GM18867 (cell line): ENCODE measurements around the gene JARID2.

ENCODE experiments used
- ATAC-seq: cut with Tn5 transposase; IDR thresholded peaks from one replicate; pipeline ENCODE4 v1.9.1; 2021; ENCODE audit warnings: mild to moderate bottlenecking, moderate library complexity; ENCODE audit not compliant: unreplicated experiment

Gene JARID2

GRCh38 chr6:15453186-15453585 lies 207.3 kb downstream of the JARID2 start:
- ATAC-seq, result no peak

GRCh38 chr6:15453622-15454021 lies 207.8 kb downstream of the JARID2 start:
- no peak for ATAC-seq

GRCh38 chr6:15456422-15456821 lies 210.6 kb downstream of the JARID2 start:
- no peak for ATAC-seq

- ATAC-seq, result no peak
Observed at GRCh38 chr6:15457121-15457650, 211.3 kb downstream of the JARID2 start.

GRCh38 chr6:15458021-15458459 lies 212.2 kb downstream of the JARID2 start:
- ATAC-seq, result no peak

GRCh38 chr6:15460110-15460727 lies 214.3 kb downstream of the JARID2 start:
- no peak for ATAC-seq

GRCh38 chr6:15461127-15461944 lies 215.5 kb downstream of the JARID2 start:
- ATAC-seq, result no peak

- ATAC-seq, result no peak
Observed at GRCh38 chr6:15462256-15462655, 216.4 kb downstream of the JARID2 start.

- no peak for ATAC-seq
Observed at GRCh38 chr6:15462717-15463525, 217.1 kb downstream of the JARID2 start.

- ATAC-seq, result peak; percentile 59
Observed at GRCh38 chr6:15464211-15464725, 218.4 kb downstream of the JARID2 start.

- ATAC-seq, result no peak
Observed at GRCh38 chr6:15465212-15465611, 219.3 kb downstream of the JARID2 start.

GRCh38 chr6:15470746-15471145 lies 224.9 kb downstream of the JARID2 start:
- no peak for ATAC-seq

GRCh38 chr6:15472621-15473020 lies 226.8 kb downstream of the JARID2 start:
- ATAC-seq, result no peak

- no peak for ATAC-seq
Observed at GRCh38 chr6:15473174-15473573, 227.3 kb downstream of the JARID2 start.

GRCh38 chr6:15473741-15474161 lies 227.9 kb downstream of the JARID2 start:
- no peak for ATAC-seq

- ATAC-seq, result no peak
Observed at GRCh38 chr6:15474196-15474595, 228.3 kb downstream of the JARID2 start.

- ATAC-seq, result no peak
Observed at GRCh38 chr6:15475261-15475660, 229.4 kb downstream of the JARID2 start.

GRCh38 chr6:15475872-15476271 lies 230.0 kb downstream of the JARID2 start:
- ATAC-seq, result no peak

GRCh38 chr6:15476631-15477380 lies 230.9 kb downstream of the JARID2 start:
- no peak for ATAC-seq

- ATAC-seq, result no peak
Observed at GRCh38 chr6:15477746-15478145, 231.9 kb downstream of the JARID2 start.
